Neural cell (in vitro differentiated cells): ENCODE data around the gene REXO1. TPM values are rescaled to one million over a fixed set of nuclear protein-coding genes. Genes with fewer than 3 reads are reported as not detected.

ENCODE experiments used
- H2AFZ ChIP-seq: fragments of 200-600, 300-800 bp; sonication (generic), shearing (Covaris generic); 2 replicates; pipeline ENCODE4 v1.6.0; 2014; ENCODE audit warnings: low read depth, mild to moderate bottlenecking, antibody characterized with exemption, low read length, moderate library complexity
- H3F3A ChIP-seq: fragments of 200-600 bp; shearing (Covaris generic); 2 replicates; pipeline ENCODE4 v1.6.1; 2016; ENCODE audit warnings: mild to moderate bottlenecking, moderate library complexity, mixed read lengths, antibody characterized with exemption, low read length; ENCODE audit not compliant: insufficient read depth, poor library complexity, severe bottlenecking
- H3K27ac ChIP-seq: fragments of 200-600, 300-800 bp; sonication (generic), shearing (Covaris generic); 2 replicates; pipeline ENCODE4 v1.5.1; 2014; ENCODE audit warnings: mild to moderate bottlenecking, low read length, moderate library complexity
- H3K27me3 ChIP-seq: fragments of 300-800, 200-600 bp; sonication (generic), shearing (Covaris generic); 2 replicates; pipeline ENCODE4 v1.6.0; 2014; ENCODE audit warnings: mild to moderate bottlenecking, low read depth, low read length, moderate library complexity; ENCODE audit not compliant: insufficient read depth
- H3K36me3 ChIP-seq: fragments of 300-800, 200-600 bp; sonication (generic), shearing (Covaris generic); 2 replicates; pipeline ENCODE4 v1.5.1; 2014; ENCODE audit warnings: mild to moderate bottlenecking, antibody characterized with exemption, low read length, moderate library complexity; ENCODE audit not compliant: insufficient read depth
- H3K4me2 ChIP-seq: fragments of 300-800, 200-600 bp; sonication (generic), shearing (Covaris generic); 2 replicates; pipeline ENCODE4 v1.6.0; 2014; ENCODE audit warnings: mild to moderate bottlenecking, low read length
- H3K4me3 ChIP-seq: fragments of 300-800, 200-600 bp; sonication (generic), shearing (Covaris generic); 2 replicates; pipeline ENCODE4 v1.5.1; 2014; ENCODE audit warnings: mild to moderate bottlenecking, low read length, moderate library complexity
- H3K79me2 ChIP-seq: fragments of 200-600 bp; shearing (Covaris generic); replicated peaks from 2 replicates; pipeline ENCODE4 v1.6.0; 2014; ENCODE audit warnings: mild to moderate bottlenecking, low read length, moderate library complexity; ENCODE audit not compliant: insufficient read depth
- H3K9ac ChIP-seq: fragments of 300-800, 200-600 bp; sonication (generic), shearing (Covaris generic); 2 replicates; pipeline ENCODE4 v1.6.1; 2016; ENCODE audit warnings: mild to moderate bottlenecking, low read length, mixed read lengths
- H3K9me2 ChIP-seq: fragments of 200-600 bp; shearing (Covaris generic); 2 replicates; pipeline ENCODE4 v1.6.1; 2016; ENCODE audit warnings: mild to moderate bottlenecking, low read length, mixed read lengths; ENCODE audit not compliant: insufficient read depth
- H3K9me3 ChIP-seq: fragments of 200-600, 300-800 bp; sonication (generic), shearing (Covaris generic); 2 replicates; pipeline ENCODE4 v1.6.1; 2016; ENCODE audit warnings: mild to moderate bottlenecking, mixed run types, low read length, moderate library complexity, mixed read lengths
- H4K20me1 ChIP-seq: fragments of 200-600 bp; shearing (Covaris generic); 2 replicates; pipeline ENCODE4 v1.6.1; 2016; ENCODE audit warnings: mild to moderate bottlenecking, mixed run types; ENCODE audit not compliant: insufficient read depth
- EP300 ChIP-seq: fragments of 450-650 bp; conservative IDR thresholded peaks from 2 replicates; pipeline ENCODE4 v1.6.1; 2014; ENCODE audit warnings: antibody characterized with exemption, mild to moderate bottlenecking, moderate library complexity; ENCODE audit not compliant: poor library complexity, severe bottlenecking
- EZH2 ChIP-seq: fragments of 200-600, 300-800 bp; shearing (Covaris generic), sonication (generic); IDR thresholded peaks from 2 replicates; pipeline ENCODE4 v1.6.1; 2014; ENCODE audit warnings: antibody characterized with exemption, low read length, borderline replicate concordance, mild to moderate bottlenecking; ENCODE audit not compliant: insufficient read depth, poor library complexity, severe bottlenecking
- MXI1 ChIP-seq: fragments of 450-650 bp; conservative IDR thresholded peaks from 2 replicates; pipeline ENCODE4 v1.6.1; 2014; ENCODE audit warnings: antibody characterized with exemption, mild to moderate bottlenecking; ENCODE audit not compliant: poor library complexity, severe bottlenecking
- POLR2AphosphoS5 ChIP-seq: IDR thresholded peaks from 2 replicates; pipeline ENCODE4 v1.6.1; 2012
- RAD21 ChIP-seq: fragments of 450-650 bp; conservative IDR thresholded peaks from 2 replicates; pipeline ENCODE4 v1.6.1; 2014; ENCODE audit warnings: antibody characterized with exemption, mild to moderate bottlenecking, moderate library complexity
- SMC3 ChIP-seq: fragments of 450-650 bp; conservative IDR thresholded peaks from 2 replicates; pipeline ENCODE4 v1.6.1; 2014; ENCODE audit warnings: antibody characterized with exemption, mild to moderate bottlenecking, moderate library complexity; ENCODE audit not compliant: poor library complexity
- TAF1 ChIP-seq: IDR thresholded peaks from 2 replicates; pipeline ENCODE4 v1.6.1; 2012; ENCODE audit warnings: low read depth
- polyA plus RNA-seq: library from polyadenylated mRNA; depleted of rRNA; stranded (reverse); fragments of >200 nt; gene quantifications from 2 replicates; pipeline ENCODE4 v1.2.3, GENCODE V29; 2014
- TF ChIP-seq, protein P1 (sequence below): fragments of 450-650 bp; IDR thresholded peaks from 2 replicates; pipeline ENCODE4 v1.5.1; 2014; ENCODE audit warnings: antibody characterized with exemption, mild to moderate bottlenecking, moderate library complexity; ENCODE audit not compliant: poor library complexity, severe bottlenecking
- TF ChIP-seq, protein P2 (sequence below): IDR thresholded peaks from 2 replicates; pipeline ENCODE4 v1.6.1; 2012; ENCODE audit warnings: borderline replicate concordance

The REXO1 gene
- polyA plus RNA-seq, 1 donor from 2014 or later = 9.2 TPM

DNA sequence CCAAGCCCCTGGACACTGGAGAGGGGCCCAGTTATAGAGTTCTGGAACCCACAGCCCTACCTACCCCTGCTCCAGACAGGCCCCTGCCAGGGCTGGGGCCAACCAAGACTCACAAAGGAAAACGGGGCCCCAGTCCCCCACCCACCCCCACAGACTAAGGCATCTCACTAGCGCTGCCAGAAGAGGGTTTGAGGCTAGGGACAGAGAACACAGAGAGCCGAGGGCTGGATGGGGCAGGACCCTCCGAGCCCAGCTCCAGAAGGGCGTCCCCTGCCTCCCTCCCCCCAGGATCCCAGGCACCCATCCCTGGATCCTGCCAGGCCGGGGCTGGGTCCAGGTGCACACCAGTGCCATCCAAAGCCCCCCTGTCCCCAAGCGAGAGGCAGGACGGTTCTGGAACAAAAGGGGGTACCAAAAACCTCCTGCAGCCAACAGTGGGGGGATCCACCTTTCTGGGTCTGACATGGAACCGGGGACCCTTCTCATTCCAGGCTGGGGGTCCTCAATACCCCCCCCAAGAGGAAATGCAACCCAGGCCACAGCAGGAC lies 4.4 kb upstream of the REXO1 start:
- Histone ChIP-seq H3K27ac (no peak overlapping the region), H3K36me3 (no peaks in the 10 kb centered on the region), H3F3A (no peaks in the 10 kb centered on the region), H3K27me3 (no peaks in the 10 kb centered on the region), H2AFZ (no peak overlapping the region), H3K79me2 (peaks cover 6% of the 10 kb centered on the region), H3K9me2 (no peaks in the 10 kb centered on the region), H3K4me3 (no peak overlapping the region), H4K20me1 (no peaks in the 10 kb centered on the region), H3K9ac (no peak overlapping the region), H3K9me3 (no peaks in the 10 kb centered on the region), H3K4me2 (no peak overlapping the region)
- no peak for TF ChIP-seq EP300
- TF ChIP-seq TAF1 = no peak
- no peak for TF ChIP-seq EZH2
- no peak for TF ChIP-seq SMC3
- TF ChIP-seq POLR2AphosphoS5 = no peak
- TF ChIP-seq RAD21 = no peak
- TF ChIP-seq, protein P1, sequence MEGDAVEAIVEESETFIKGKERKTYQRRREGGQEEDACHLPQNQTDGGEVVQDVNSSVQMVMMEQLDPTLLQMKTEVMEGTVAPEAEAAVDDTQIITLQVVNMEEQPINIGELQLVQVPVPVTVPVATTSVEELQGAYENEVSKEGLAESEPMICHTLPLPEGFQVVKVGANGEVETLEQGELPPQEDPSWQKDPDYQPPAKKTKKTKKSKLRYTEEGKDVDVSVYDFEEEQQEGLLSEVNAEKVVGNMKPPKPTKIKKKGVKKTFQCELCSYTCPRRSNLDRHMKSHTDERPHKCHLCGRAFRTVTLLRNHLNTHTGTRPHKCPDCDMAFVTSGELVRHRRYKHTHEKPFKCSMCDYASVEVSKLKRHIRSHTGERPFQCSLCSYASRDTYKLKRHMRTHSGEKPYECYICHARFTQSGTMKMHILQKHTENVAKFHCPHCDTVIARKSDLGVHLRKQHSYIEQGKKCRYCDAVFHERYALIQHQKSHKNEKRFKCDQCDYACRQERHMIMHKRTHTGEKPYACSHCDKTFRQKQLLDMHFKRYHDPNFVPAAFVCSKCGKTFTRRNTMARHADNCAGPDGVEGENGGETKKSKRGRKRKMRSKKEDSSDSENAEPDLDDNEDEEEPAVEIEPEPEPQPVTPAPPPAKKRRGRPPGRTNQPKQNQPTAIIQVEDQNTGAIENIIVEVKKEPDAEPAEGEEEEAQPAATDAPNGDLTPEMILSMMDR = no peak

DNA sequence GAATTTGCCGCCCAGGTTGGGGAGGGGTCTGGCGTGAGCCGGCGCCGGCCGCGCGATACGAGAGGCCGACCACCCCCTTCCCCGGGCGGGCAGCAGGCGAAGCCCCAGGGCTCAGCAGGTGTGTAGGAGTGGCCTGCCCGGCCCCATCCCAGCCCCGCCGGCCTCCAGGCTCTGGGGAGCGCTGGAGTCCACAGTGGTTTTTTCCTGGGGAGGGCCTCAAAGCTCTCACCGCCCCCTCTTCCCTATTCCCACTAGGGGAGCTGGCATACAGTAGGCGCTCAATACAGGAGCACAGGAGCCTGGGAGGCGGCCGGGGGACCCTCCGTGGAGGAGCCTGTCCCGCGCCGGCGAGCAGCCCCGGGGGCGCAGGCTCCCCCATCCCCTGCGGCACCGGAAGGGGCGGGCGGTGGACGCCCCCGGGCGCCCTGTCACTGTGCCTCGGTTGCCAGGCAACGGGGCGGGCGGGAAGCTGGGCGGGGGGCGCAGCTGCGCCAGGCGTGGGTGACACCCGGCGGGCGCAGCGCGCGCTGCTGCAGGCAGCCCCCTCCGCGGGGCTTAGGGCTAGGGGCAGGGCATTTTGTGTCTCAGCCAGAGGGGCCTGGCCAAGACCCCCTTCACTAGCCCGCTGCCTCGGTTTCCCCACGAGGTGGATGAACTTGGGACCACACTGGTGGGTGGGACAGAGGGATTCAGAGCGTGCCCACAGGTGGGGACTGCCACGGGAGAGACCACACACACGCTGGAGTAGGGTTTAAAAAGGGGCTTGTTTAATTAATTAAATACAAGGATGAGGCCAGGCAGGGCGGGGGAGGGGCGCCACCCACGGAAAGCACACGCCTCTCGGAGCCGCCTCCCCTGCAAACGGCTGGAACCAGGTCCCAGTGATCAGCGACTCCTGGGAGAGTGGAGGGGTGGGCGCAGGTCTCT lies 3.6 kb upstream of the REXO1 start:
- Histone ChIP-seq H3K79me2 (peaks cover 13% of the 10 kb centered on the region), H3K27me3 (no peaks in the 10 kb centered on the region), H3K27ac (no peak overlapping the region), H3K4me2 (no peak overlapping the region), H3K4me3 (no peak overlapping the region), H3K9me2 (no peaks in the 10 kb centered on the region), H3K36me3 (no peaks in the 10 kb centered on the region), H4K20me1 (no peaks in the 10 kb centered on the region), H2AFZ (no peak overlapping the region), H3K9ac (no peak overlapping the region), H3F3A (no peaks in the 10 kb centered on the region), H3K9me3 (no peaks in the 10 kb centered on the region)
- no peak for TF ChIP-seq SMC3
- TF ChIP-seq MXI1 = no peak
- TF ChIP-seq, protein P2, sequence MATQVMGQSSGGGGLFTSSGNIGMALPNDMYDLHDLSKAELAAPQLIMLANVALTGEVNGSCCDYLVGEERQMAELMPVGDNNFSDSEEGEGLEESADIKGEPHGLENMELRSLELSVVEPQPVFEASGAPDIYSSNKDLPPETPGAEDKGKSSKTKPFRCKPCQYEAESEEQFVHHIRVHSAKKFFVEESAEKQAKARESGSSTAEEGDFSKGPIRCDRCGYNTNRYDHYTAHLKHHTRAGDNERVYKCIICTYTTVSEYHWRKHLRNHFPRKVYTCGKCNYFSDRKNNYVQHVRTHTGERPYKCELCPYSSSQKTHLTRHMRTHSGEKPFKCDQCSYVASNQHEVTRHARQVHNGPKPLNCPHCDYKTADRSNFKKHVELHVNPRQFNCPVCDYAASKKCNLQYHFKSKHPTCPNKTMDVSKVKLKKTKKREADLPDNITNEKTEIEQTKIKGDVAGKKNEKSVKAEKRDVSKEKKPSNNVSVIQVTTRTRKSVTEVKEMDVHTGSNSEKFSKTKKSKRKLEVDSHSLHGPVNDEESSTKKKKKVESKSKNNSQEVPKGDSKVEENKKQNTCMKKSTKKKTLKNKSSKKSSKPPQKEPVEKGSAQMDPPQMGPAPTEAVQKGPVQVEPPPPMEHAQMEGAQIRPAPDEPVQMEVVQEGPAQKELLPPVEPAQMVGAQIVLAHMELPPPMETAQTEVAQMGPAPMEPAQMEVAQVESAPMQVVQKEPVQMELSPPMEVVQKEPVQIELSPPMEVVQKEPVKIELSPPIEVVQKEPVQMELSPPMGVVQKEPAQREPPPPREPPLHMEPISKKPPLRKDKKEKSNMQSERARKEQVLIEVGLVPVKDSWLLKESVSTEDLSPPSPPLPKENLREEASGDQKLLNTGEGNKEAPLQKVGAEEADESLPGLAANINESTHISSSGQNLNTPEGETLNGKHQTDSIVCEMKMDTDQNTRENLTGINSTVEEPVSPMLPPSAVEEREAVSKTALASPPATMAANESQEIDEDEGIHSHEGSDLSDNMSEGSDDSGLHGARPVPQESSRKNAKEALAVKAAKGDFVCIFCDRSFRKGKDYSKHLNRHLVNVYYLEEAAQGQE = no peak
- TF ChIP-seq EZH2 = no peak
- TF ChIP-seq RAD21 = no peak
- no peak for TF ChIP-seq POLR2AphosphoS5
- no peak for TF ChIP-seq TAF1
- TF ChIP-seq EP300 = no peak
- TF ChIP-seq, protein P1 = no peak
